Measurements from ENCODE around the gene RNASE8. TPM values are rescaled to one million over a fixed set of nuclear protein-coding genes. Genes with fewer than 3 reads are reported as not detected.

The RNASE8 gene
- total RNA-seq, 2 donors from 2014 or later: not detected

DNA sequence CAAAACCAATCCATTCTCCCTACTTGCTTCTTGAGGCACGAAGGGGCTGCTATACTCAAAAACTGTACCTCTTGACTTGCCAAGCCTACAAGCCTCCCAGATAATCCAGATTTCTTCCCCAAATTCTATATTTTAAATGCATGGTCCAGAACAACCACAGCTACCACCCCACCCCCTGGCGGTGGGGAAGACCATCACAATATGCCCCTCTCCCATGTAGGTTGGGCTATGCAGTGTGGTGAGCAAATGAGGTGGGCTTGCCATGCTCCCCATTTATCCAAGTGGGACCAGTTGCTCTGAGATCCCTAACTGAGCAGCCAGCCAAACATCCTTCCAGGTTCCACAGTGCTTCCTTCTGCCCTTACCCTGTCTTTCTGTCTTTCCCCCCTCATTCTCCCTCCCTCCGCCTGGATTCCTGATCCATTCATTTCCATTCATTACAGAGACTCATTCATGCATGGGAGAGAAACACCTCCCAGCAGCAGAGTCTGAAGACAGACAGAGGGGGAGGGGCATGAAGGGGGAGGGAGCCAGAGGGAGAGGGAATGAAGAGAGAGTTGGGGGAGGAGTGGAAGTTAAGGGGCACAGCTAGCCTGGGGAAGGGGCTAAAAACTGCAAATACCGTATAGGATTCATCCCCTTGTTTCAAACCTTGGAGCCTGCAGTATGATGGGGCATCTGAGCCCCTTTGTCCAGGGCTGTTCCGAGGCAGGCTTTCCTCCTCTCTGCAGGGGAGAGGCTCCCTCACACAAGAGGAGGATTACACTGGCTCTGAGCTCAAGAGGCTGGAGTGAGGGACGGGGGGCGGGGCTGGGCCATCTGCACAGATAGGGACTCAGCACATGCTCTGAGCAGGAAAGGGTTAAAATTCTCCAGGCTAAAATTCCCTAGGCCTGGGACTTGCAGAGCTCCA is 36.4 kb downstream of the RNASE8 start:
- no peak for DNase-seq (ENCODE audit: low spot score)
- H3K4me1 ChIP-seq: peaks cover 0 to 49% of the 10 kb centered on the region in 2 donors
- TF ChIP-seq, protein P1, sequence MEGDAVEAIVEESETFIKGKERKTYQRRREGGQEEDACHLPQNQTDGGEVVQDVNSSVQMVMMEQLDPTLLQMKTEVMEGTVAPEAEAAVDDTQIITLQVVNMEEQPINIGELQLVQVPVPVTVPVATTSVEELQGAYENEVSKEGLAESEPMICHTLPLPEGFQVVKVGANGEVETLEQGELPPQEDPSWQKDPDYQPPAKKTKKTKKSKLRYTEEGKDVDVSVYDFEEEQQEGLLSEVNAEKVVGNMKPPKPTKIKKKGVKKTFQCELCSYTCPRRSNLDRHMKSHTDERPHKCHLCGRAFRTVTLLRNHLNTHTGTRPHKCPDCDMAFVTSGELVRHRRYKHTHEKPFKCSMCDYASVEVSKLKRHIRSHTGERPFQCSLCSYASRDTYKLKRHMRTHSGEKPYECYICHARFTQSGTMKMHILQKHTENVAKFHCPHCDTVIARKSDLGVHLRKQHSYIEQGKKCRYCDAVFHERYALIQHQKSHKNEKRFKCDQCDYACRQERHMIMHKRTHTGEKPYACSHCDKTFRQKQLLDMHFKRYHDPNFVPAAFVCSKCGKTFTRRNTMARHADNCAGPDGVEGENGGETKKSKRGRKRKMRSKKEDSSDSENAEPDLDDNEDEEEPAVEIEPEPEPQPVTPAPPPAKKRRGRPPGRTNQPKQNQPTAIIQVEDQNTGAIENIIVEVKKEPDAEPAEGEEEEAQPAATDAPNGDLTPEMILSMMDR (IDR thresholded peaks at IDR 0.05): no peak
- no peak overlapping the region for H3K4me3 ChIP-seq
- H3K27ac ChIP-seq: no peak overlapping the region
- no peaks in the 10 kb centered on the region for H3K27me3 ChIP-seq
- H3K36me3 ChIP-seq: peaks cover 32% of the 10 kb centered on the region
- no peaks in the 10 kb centered on the region for H3K9me3 ChIP-seq

- peaks cover 24% of the 10 kb centered on the region for H3K36me3 ChIP-seq
- H3K27me3 ChIP-seq: no peaks in the 10 kb centered on the region
- no peak for DNase-seq (ENCODE audit: low spot score)
- H3K4me1 ChIP-seq: peaks cover 0 to 58% of the 10 kb centered on the region in 2 donors
- no peak overlapping the region for H3K4me3 ChIP-seq
- H3K9me3 ChIP-seq: no peaks in the 10 kb centered on the region
- H3K27ac ChIP-seq: peak overlapping the region; percentile 38 to 93
- TF ChIP-seq, protein P1 (IDR thresholded peaks at IDR 0.05): no peak
Measured at GRCh38 chr14:21095430-21096205, 38.0 kb downstream of the RNASE8 start.

DNA sequence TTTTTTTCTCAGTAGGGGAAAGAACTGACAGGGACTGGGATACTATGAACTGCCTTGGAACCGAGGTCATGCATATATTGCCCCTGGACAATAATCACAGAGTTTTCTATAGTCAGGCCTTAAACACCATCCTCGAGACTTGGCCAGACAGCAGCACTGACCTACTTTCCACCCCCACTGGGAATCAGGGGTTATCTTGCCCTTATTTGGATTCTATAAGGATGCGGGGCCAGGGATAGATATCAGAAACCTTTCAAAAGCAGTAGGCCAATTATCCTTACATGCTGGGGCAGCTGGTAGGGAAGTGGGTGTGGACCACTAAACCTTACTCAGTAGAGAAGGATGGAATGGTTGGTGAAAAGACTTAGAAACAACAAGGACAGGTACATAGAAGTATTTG is 38.8 kb downstream of the RNASE8 start:
- Histone ChIP-seq H3K4me1 (peaks cover 0 to 58% of the 10 kb centered on the region in 2 donors), H3K27ac (peak overlapping the region; percentile 38 to 93), H3K4me3 (no peak overlapping the region)

GRCh38 chr14:21096978-21097635 is 39.5 kb downstream of the RNASE8 start:
- Histone ChIP-seq H3K36me3 (peaks cover 9% of the 10 kb centered on the region), H3K4me3 (peak overlapping the region; percentile 74 to 77), H3K4me1 (peaks cover 0 to 57% of the 10 kb centered on the region in 2 donors), H3K27me3 (no peaks in the 10 kb centered on the region), H3K9me3 (no peaks in the 10 kb centered on the region), H3K27ac (peak overlapping the region; percentile 93)
- no peak for DNase-seq (ENCODE audit: low spot score)
- TF ChIP-seq, protein P1 (IDR thresholded peaks at IDR 0.05): no peak

More for the DNA sequence above, 38.8 kb downstream of the RNASE8 start:
- H3K9me3 ChIP-seq: no peaks in the 10 kb centered on the region
- H3K36me3 ChIP-seq: peaks cover 16% of the 10 kb centered on the region
- TF ChIP-seq, protein P1 (IDR thresholded peaks at IDR 0.05): no peak
- no peaks in the 10 kb centered on the region for H3K27me3 ChIP-seq
- DNase-seq (ENCODE audit: low spot score): no peak

- Histone ChIP-seq H3K36me3 (peaks cover 6% of the 10 kb centered on the region), H3K9me3 (no peaks in the 10 kb centered on the region), H3K4me1 (peaks cover 0 to 56% of the 10 kb centered on the region in 2 donors), H3K27me3 (no peaks in the 10 kb centered on the region), H3K27ac (peak overlapping the region; percentile 93), H3K4me3 (peak overlapping the region; percentile 74 to 77)
- DNase-seq (ENCODE audit: low spot score): no peak
- TF ChIP-seq, protein P1 (IDR thresholded peaks at IDR 0.05): no peak
Measured at GRCh38 chr14:21097636-21098075, 40.0 kb downstream of the RNASE8 start.

Measured in right atrium auricular region (tissue), 2 donors.